ENCODE measurements around the gene WFDC12.

WFDC12 gene

GRCh38 chr20:45138561-45139300, 14.5 kb upstream of the WFDC12 start:
- no peak overlapping the region for H3K27ac Mint-ChIP-seq
- H3K36me3 Mint-ChIP-seq (ENCODE audit: low read depth), result no peaks in the 10 kb centered on the region
- no peaks in the 10 kb centered on the region for H3K9me3 Mint-ChIP-seq
- H3K27me3 Mint-ChIP-seq, result peaks cover 19% of the 10 kb centered on the region
- no peak overlapping the region for H3K4me3 Mint-ChIP-seq
- H3K4me1 Mint-ChIP-seq (ENCODE audit: low read depth), result no peaks in the 10 kb centered on the region
- intact Hi-C loops (cut with micrococcal nuclease), result loop anchor here (1.0 kb wide), 1 partner anchor 153 kb away; no protein-coding TSS in a partner anchor

GRCh38 chr20:45136911-45137310, 12.6 kb upstream of the WFDC12 start:
- Mint-ChIP-seq H3K27me3 (peaks cover 21% of the 10 kb centered on the region), H3K4me3 (no peak overlapping the region), H3K4me1 (ENCODE audit: low read depth) (no peaks in the 10 kb centered on the region), H3K27ac (no peak overlapping the region), H3K9me3 (no peaks in the 10 kb centered on the region), H3K36me3 (ENCODE audit: low read depth) (no peaks in the 10 kb centered on the region)
- intact Hi-C loops (cut with micrococcal nuclease), result loop anchor here (2.0 kb wide), 1 partner anchor 92 kb away; no protein-coding TSS in a partner anchor

- H3K9me3 Mint-ChIP-seq, result no peaks in the 10 kb centered on the region
- no peak overlapping the region for H3K27ac Mint-ChIP-seq
- intact Hi-C loops (cut with micrococcal nuclease), result no loop called here
- H3K36me3 Mint-ChIP-seq (ENCODE audit: low read depth), result no peaks in the 10 kb centered on the region
- peaks cover 51% of the 10 kb centered on the region for H3K27me3 Mint-ChIP-seq
- H3K4me3 Mint-ChIP-seq, result no peak overlapping the region
- H3K4me1 Mint-ChIP-seq (ENCODE audit: low read depth), result no peaks in the 10 kb centered on the region
These were observed 3.8 kb upstream of the WFDC12 start for GRCh38 chr20:45128099-45128498.

- intact Hi-C loops (cut with micrococcal nuclease), result no loop called here
- Mint-ChIP-seq H3K27me3 (peaks cover 22% of the 10 kb centered on the region), H3K9me3 (no peaks in the 10 kb centered on the region), H3K4me3 (no peak overlapping the region), H3K27ac (no peak overlapping the region), H3K36me3 (ENCODE audit: low read depth) (no peaks in the 10 kb centered on the region), H3K4me1 (ENCODE audit: low read depth) (no peaks in the 10 kb centered on the region)
These were observed 2.9 kb downstream of the WFDC12 start for GRCh38 chr20:45121388-45121787.

- Mint-ChIP-seq H3K9me3 (no peaks in the 10 kb centered on the region), H3K4me3 (no peak overlapping the region), H3K36me3 (ENCODE audit: low read depth) (no peaks in the 10 kb centered on the region), H3K4me1 (ENCODE audit: low read depth) (no peaks in the 10 kb centered on the region), H3K27me3 (peaks cover 21% of the 10 kb centered on the region), H3K27ac (no peak overlapping the region)
- intact Hi-C loops (cut with micrococcal nuclease), result no loop called here
These were observed 4.6 kb downstream of the WFDC12 start for GRCh38 chr20:45119556-45120266.

GRCh38 chr20:45118028-45118427, 6.2 kb downstream of the WFDC12 start:
- H3K27ac Mint-ChIP-seq, result no peak overlapping the region
- H3K4me3 Mint-ChIP-seq, result no peak overlapping the region
- H3K9me3 Mint-ChIP-seq, result no peaks in the 10 kb centered on the region
- intact Hi-C loops (cut with micrococcal nuclease), result no loop called here
- H3K4me1 Mint-ChIP-seq (ENCODE audit: low read depth), result no peaks in the 10 kb centered on the region
- H3K36me3 Mint-ChIP-seq (ENCODE audit: low read depth), result no peaks in the 10 kb centered on the region
- H3K27me3 Mint-ChIP-seq, result peaks cover 19% of the 10 kb centered on the region

- Mint-ChIP-seq H3K4me3 (no peak overlapping the region), H3K27ac (no peak overlapping the region), H3K36me3 (ENCODE audit: low read depth) (no peaks in the 10 kb centered on the region), H3K27me3 (peaks cover 18% of the 10 kb centered on the region), H3K9me3 (no peaks in the 10 kb centered on the region), H3K4me1 (ENCODE audit: low read depth) (no peaks in the 10 kb centered on the region)
- intact Hi-C loops (cut with micrococcal nuclease), result no loop called here
These were observed 6.7 kb downstream of the WFDC12 start for GRCh38 chr20:45117581-45117980.

GRCh38 chr20:45115829-45116228, 8.4 kb downstream of the WFDC12 start:
- H3K4me1 Mint-ChIP-seq (ENCODE audit: low read depth), result no peaks in the 10 kb centered on the region
- no peaks in the 10 kb centered on the region for H3K9me3 Mint-ChIP-seq
- no peak overlapping the region for H3K27ac Mint-ChIP-seq
- intact Hi-C loops (cut with micrococcal nuclease), result no loop called here
- peaks cover 20% of the 10 kb centered on the region for H3K27me3 Mint-ChIP-seq
- H3K36me3 Mint-ChIP-seq (ENCODE audit: low read depth), result no peaks in the 10 kb centered on the region
- no peak overlapping the region for H3K4me3 Mint-ChIP-seq

GRCh38 chr20:45115386-45115774, 8.9 kb downstream of the WFDC12 start:
- intact Hi-C loops (cut with micrococcal nuclease), result no loop called here
- H3K36me3 Mint-ChIP-seq (ENCODE audit: low read depth), result no peaks in the 10 kb centered on the region
- H3K4me1 Mint-ChIP-seq (ENCODE audit: low read depth), result no peaks in the 10 kb centered on the region
- H3K27ac Mint-ChIP-seq, result no peak overlapping the region
- H3K4me3 Mint-ChIP-seq, result no peak overlapping the region
- H3K9me3 Mint-ChIP-seq, result no peaks in the 10 kb centered on the region
- peaks cover 20% of the 10 kb centered on the region for H3K27me3 Mint-ChIP-seq

GRCh38 chr20:45114465-45115385, 9.5 kb downstream of the WFDC12 start, which contains the start of gene WFDC5:
Gene WFDC5, minus strand, starts transcription at chr20:45115174. Its CDS starts 91 bp downstream, at chr20:45115083.
- H3K4me1 Mint-ChIP-seq (ENCODE audit: low read depth), result no peaks in the 10 kb centered on the region
- H3K27me3 Mint-ChIP-seq, result peaks cover 22% of the 10 kb centered on the region
- H3K27ac Mint-ChIP-seq, result no peak within 1 kb of the TSS
- intact Hi-C loops (cut with micrococcal nuclease), result no loop called here
- no peaks in the 10 kb centered on the region for H3K36me3 Mint-ChIP-seq (ENCODE audit: low read depth)
- H3K9me3 Mint-ChIP-seq, result no peaks in the 10 kb centered on the region
- H3K4me3 Mint-ChIP-seq, result no peak within 1 kb of the TSS

GRCh38 chr20:45113865-45114264, 10.4 kb downstream of the WFDC12 start:
- Mint-ChIP-seq H3K4me3 (no peak overlapping the region), H3K36me3 (ENCODE audit: low read depth) (no peaks in the 10 kb centered on the region), H3K4me1 (ENCODE audit: low read depth) (no peaks in the 10 kb centered on the region), H3K27ac (no peak overlapping the region), H3K27me3 (peaks cover 22% of the 10 kb centered on the region), H3K9me3 (no peaks in the 10 kb centered on the region)
- intact Hi-C loops (cut with micrococcal nuclease), result no loop called here

- no peaks in the 10 kb centered on the region for H3K9me3 Mint-ChIP-seq
- intact Hi-C loops (cut with micrococcal nuclease), result no loop called here
- peaks cover 24% of the 10 kb centered on the region for H3K27me3 Mint-ChIP-seq
- no peak overlapping the region for H3K27ac Mint-ChIP-seq
- H3K4me3 Mint-ChIP-seq, result no peak overlapping the region
- no peaks in the 10 kb centered on the region for H3K36me3 Mint-ChIP-seq (ENCODE audit: low read depth)
- no peaks in the 10 kb centered on the region for H3K4me1 Mint-ChIP-seq (ENCODE audit: low read depth)
These were observed 11.5 kb downstream of the WFDC12 start for GRCh38 chr20:45112754-45113153.

GRCh38 chr20:45111799-45112471, 12.3 kb downstream of the WFDC12 start:
- Mint-ChIP-seq H3K36me3 (ENCODE audit: low read depth) (no peaks in the 10 kb centered on the region), H3K27ac (no peak overlapping the region), H3K4me3 (no peak overlapping the region), H3K9me3 (no peaks in the 10 kb centered on the region), H3K4me1 (ENCODE audit: low read depth) (no peaks in the 10 kb centered on the region), H3K27me3 (peaks cover 26% of the 10 kb centered on the region)
- intact Hi-C loops (cut with micrococcal nuclease), result no loop called here

Measured in dendritic cell treated with granulocyte-macrophage colony-stimulating factor and Interleukin-4, amounts not matched to agents 40 ng/mL and 50 ng/mL, for 4 days (primary cell).